Spinal cord (tissue), 10 donors: Measurements from ENCODE around the gene SLCO3A1. TPM values are rescaled to one million over a fixed set of nuclear protein-coding genes. Genes with fewer than 3 reads are reported as not detected.

Experiments used
- DNase-seq, 6 donors: peaks; one replicate each; pipeline versions ENCODE4 v3.0.0 to v3.0.0-alpha.2; 2013 to 2015; ENCODE audit warnings: low spot score in 6 of 6, low read depth in 4 of 6
- H3K27ac ChIP-seq: one replicate; pipeline ENCODE4 v1.5.1; 2013; ENCODE audit warnings: low read depth, low read length, control low read depth
- H3K27me3 ChIP-seq: one replicate; pipeline ENCODE4 v1.6.1; 2013; ENCODE audit warnings: low read length; ENCODE audit not compliant: control insufficient read depth, insufficient read depth
- H3K36me3 ChIP-seq: one replicate; pipeline ENCODE4 v1.6.1; 2013; ENCODE audit warnings: low read length; ENCODE audit not compliant: control insufficient read depth, insufficient read depth
- H3K4me1 ChIP-seq: one replicate; pipeline ENCODE4 v1.6.1; 2013; ENCODE audit warnings: low read length; ENCODE audit not compliant: control insufficient read depth, insufficient read depth
- H3K4me3 ChIP-seq: one replicate; pipeline ENCODE4 v1.5.1; 2013; ENCODE audit warnings: low read depth, low read length, control low read depth
- H3K9me3 ChIP-seq: one replicate; pipeline ENCODE4 v1.6.1; 2013; ENCODE audit warnings: low read length; ENCODE audit not compliant: control insufficient read depth, insufficient read depth
- WGBS: methylation state at CpG from one replicate; pipeline ENCODE4 v1.1.5; 2013; ENCODE audit warnings: missing lambda C conversion rate; ENCODE audit not compliant: insufficient coverage; 5-methylcytosine and 5-hydroxymethylcytosine counted together
- polyA plus RNA-seq, 2 donors: library from polyadenylated mRNA; unstranded; fragments of 120-200 nt; gene quantifications; one replicate each; pipeline ENCODE4 v1.2.1, GENCODE V29; 2013; ENCODE audit not compliant: insufficient read length in 2 of 2
- total RNA-seq, 2 donors: library from RNA; depleted of rRNA in 1 of 2; stranded (reverse); fragments of 120-200 nt in 1 of 2; fragments of >200 nt in 1 of 2; gene quantifications; one replicate each; pipeline versions ENCODE4 v1.2.3 to v1.2.4, GENCODE V29; 2013 to 2014
- donor health status: healthy.

Gene SLCO3A1
- total and polyA plus RNA-seq, 4 donors = 4.6 to 22.2 (median 13.0) TPM

DNA sequence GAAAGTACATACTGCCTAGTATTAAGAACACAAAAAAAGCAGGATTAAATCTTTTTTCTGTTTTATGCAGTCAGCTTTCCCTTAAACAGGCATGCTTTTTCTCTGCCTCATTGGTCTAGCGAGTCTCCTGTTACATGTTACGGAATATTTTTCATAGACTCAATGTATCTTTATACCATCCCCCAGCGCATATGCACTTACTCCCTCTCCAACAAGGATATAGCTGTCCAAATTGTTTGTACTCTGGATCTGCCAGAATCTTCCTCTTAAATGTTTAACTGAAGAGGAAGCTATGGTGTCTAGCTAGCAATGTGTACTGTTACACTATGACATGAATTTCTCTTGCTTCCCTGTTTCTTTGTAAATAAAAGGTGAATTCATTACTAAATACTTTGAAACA is 9.2 kb upstream of the SLCO3A1 start:
- Histone ChIP-seq H3K36me3 (no peaks in the 10 kb centered on the region), H3K4me1 (no peaks in the 10 kb centered on the region), H3K9me3 (no peaks in the 10 kb centered on the region), H3K27ac (no peak overlapping the region), H3K27me3 (peaks cover 4% of the 10 kb centered on the region), H3K4me3 (no peak overlapping the region)
- 94% methylated on average over 2 of the region's 3 CpGs for WGBS
- DNase-seq = peak in 1 of 6 donors; percentile 65

DNA sequence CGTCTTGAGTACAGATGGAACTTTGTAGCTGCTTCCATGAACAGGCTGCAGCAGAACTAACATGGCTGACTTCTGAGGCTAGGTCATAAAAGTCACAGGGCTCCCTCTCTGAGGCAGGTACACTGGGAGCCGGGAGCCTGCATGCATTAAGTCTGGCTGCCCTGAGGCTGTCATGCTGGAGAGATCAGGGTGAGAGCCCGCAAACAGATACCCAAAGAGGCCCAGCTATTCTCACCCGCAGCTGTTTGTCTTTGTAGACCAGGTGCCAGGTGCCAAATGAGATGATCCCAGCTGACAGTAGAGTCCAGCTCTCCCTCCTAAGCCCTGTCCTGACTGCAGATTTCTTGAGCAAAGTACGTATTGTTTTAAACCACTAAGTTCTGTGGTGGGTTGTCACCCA is 8.6 kb upstream of the SLCO3A1 start:
- H3K4me3 ChIP-seq = no peak overlapping the region
- no peak for DNase-seq
- H3K27me3 ChIP-seq = peaks cover 4% of the 10 kb centered on the region
- no peak overlapping the region for H3K27ac ChIP-seq
- 91% methylated on average over 4 of the region's 5 CpGs for WGBS
- no peaks in the 10 kb centered on the region for H3K4me1 ChIP-seq
- H3K36me3 ChIP-seq = no peaks in the 10 kb centered on the region
- no peaks in the 10 kb centered on the region for H3K9me3 ChIP-seq

- peak in 1 of 6 donors; percentile 56 for DNase-seq
- no peaks in the 10 kb centered on the region for H3K4me1 ChIP-seq
- no peak overlapping the region for H3K4me3 ChIP-seq
- no peaks in the 10 kb centered on the region for H3K9me3 ChIP-seq
- H3K27ac ChIP-seq = no peak overlapping the region
- peaks cover 4% of the 10 kb centered on the region for H3K27me3 ChIP-seq
- no peaks in the 10 kb centered on the region for H3K36me3 ChIP-seq
- 20% methylated on average over 1 of the region's 6 CpGs for WGBS
Observed at GRCh38 chr15:91845720-91846119, 7.8 kb upstream of the SLCO3A1 start.

DNA sequence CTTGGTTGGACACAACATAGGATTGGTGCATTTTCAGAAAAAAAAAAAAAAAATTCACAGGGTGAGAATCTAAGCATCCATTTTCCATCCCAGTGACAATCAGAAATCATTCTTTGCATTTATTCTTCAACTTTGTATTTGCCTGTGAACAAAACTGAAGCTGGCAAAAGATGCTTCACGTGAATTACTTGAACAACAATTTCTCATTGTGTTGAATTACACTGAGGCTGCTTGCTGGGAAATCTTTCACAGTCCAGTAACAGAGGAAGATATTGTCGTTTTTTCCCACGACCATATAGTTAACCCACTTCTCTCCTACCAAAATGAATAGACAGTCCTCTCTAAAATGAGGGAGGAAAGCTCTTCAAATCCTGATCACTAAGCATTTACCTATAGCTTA is 4.3 kb upstream of the SLCO3A1 start:
- Histone ChIP-seq H3K9me3 (no peaks in the 10 kb centered on the region), H3K27me3 (peaks cover 4% of the 10 kb centered on the region), H3K27ac (no peak overlapping the region), H3K4me3 (no peak overlapping the region), H3K4me1 (peaks cover 13% of the 10 kb centered on the region), H3K36me3 (no peaks in the 10 kb centered on the region)
- 80% methylated on average over 1 of the region's 3 CpGs for WGBS
- no peak for DNase-seq

DNA sequence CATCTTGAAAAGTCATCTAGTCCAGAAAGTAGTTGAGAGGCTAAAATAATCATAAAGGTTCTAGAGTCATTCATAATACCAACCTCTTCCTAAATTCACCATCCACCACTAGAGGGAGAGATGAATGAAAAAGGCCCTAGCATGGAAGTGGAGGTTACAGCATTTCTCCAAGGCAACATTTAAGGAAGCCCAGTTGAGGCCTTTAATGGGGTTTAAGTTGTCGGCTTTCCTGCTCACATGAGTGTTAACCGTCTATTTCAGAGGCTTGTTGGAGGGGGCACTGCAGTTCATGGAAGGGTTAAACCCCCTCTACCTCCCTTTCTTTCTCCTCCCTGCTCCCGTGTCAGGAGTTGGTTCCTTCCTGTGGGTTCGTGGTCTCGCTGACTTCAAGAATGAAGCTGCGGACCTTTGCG is 3.8 kb upstream of the SLCO3A1 start:
- DNase-seq = peak in 2 of 6 donors; percentile 53 to 58
- WGBS = no CpG with 5 or more reads among the region's 7 CpGs
- Histone ChIP-seq H3K36me3 (no peaks in the 10 kb centered on the region), H3K27ac (no peak overlapping the region), H3K4me1 (peaks cover 13% of the 10 kb centered on the region), H3K4me3 (no peak overlapping the region), H3K9me3 (no peaks in the 10 kb centered on the region), H3K27me3 (peaks cover 4% of the 10 kb centered on the region)

GRCh38 chr15:91852741-91853510 is 582 bp upstream of the SLCO3A1 start:
- Histone ChIP-seq H3K36me3 (no peaks in the 10 kb centered on the region), H3K27me3 (peaks cover 2% of the 10 kb centered on the region), H3K4me1 (peaks cover 19% of the 10 kb centered on the region), H3K27ac (peak overlapping the region; percentile 57), H3K4me3 (peak overlapping the region; percentile 57), H3K9me3 (no peaks in the 10 kb centered on the region)
- under 1% methylated on average over 70 of the region's 70 CpGs for WGBS
- DNase-seq = peak in 2 of 6 donors; percentile 80 to 81

DNA sequence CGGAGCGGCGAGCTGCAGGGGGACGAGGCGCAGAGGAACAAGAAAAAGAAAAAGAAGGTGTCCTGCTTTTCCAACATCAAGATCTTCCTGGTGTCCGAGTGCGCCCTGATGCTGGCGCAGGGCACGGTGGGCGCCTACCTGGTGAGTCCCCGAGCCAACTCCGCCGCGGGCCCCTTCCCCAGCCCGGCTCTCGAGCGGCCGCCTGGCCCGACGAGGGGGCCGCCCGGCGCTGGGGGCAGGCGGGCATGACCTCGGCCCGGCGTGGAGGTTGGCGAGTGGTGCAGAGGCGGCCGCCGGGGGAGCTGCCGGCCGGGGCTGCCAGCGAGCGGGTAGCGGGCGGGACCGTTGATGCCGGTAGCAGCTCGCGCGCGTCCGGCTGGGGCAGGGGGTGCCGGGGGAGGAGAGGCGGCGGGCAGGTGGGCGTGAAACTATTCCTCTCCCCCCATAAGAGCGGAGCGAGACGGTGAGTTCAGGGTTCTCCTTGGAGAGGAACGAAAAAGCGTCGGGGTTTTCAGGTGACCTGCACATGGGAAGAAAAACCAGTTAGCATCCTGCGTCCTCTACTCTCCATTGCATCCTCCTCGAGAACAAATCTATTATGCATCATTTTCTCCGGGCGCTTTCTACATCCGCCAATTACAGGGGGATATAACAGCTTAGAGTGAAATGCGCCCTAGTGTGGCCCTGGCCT is 585 bp downstream of the SLCO3A1 start:
- no peaks in the 10 kb centered on the region for H3K9me3 ChIP-seq
- H3K4me1 ChIP-seq = peaks cover 19% of the 10 kb centered on the region
- peak in 2 of 6 donors; percentile 53 to 57 for DNase-seq
- WGBS = 0% methylated on average over 47 of the region's 60 CpGs
- H3K4me3 ChIP-seq = peak overlapping the region; percentile 30
- no peaks in the 10 kb centered on the region for H3K36me3 ChIP-seq
- H3K27ac ChIP-seq = no peak overlapping the region
- peaks cover 2% of the 10 kb centered on the region for H3K27me3 ChIP-seq

DNA sequence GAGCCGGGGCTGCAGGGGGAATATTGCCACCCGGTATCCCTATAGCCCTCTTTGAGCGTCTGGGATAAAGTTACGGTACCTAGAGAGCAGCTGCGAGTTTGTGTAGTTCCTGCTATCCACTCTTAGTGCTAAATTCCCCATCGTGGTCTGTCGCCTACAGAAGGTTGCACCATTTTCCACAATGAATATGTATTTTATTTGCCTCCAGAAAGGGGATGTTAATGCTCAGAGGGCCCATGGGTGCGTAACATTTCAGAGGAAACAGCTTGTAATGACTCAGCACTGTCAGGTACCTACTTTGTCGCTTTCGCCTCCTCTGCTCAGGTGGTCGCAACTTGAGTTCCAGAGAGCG is 1.1 kb downstream of the SLCO3A1 start:
- peaks cover 19% of the 10 kb centered on the region for H3K4me1 ChIP-seq
- peak overlapping the region; percentile 30 for H3K4me3 ChIP-seq

GRCh38 chr15:91855241-91855640 is 1.7 kb downstream of the SLCO3A1 start:
- Histone ChIP-seq H3K4me3 (no peak overlapping the region), H3K36me3 (no peaks in the 10 kb centered on the region), H3K4me1 (peaks cover 19% of the 10 kb centered on the region), H3K9me3 (no peaks in the 10 kb centered on the region), H3K27me3 (peaks cover 2% of the 10 kb centered on the region), H3K27ac (no peak overlapping the region)
- 85% methylated on average over 3 of the region's 6 CpGs for WGBS
- DNase-seq = no peak

More for the DNA sequence above, 1.1 kb downstream of the SLCO3A1 start:
- no peak overlapping the region for H3K27ac ChIP-seq
- WGBS = 64% methylated on average over 5 of the region's 12 CpGs
- peak in 1 of 6 donors; percentile 43 for DNase-seq
- H3K27me3 ChIP-seq = peaks cover 2% of the 10 kb centered on the region
- H3K36me3 ChIP-seq = no peaks in the 10 kb centered on the region
- no peaks in the 10 kb centered on the region for H3K9me3 ChIP-seq
